ENCODE results near the gene GABRP.

DNA sequence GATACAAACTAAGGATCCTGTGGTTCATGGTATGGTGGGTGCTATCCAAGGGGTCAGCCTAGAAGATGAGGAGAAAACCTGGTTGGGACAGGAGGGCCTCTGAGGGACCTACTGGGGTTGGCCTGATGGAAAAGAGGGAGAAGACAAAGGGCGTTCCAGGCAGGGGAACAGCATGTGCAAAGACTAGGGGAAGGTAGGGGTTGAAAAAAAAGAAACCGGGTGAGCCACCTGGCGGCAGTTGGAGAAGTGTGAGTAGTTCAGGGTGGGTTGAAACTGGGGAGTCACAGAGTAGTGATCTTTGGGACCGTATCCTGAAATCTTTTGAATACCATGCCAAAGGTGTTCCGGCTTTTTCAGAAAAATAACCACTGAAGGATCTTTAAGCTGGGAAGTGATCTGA is 8.7 kb upstream of the GABRP start:
- TF ChIP-seq CTCF (IDR thresholded peaks at IDR 0.05) (no peak), POLR2A (IDR thresholded peaks at IDR 0.05) (no peak), EP300 (IDR thresholded peaks at IDR 0.05) (no peak)
